NCI-H1092 treated with DMSO at 0.1 percent for 48 hours (cell line): ENCODE results near the gene FRYL.
A peak's percentile ranks its signal among the peaks of the same experiment; 100 is the strongest.
"Not testable (repeated sequence)": the region's sequence is repeated elsewhere in the genome, so short reads cannot be mapped to it uniquely, and the experiment has no call there.

Source experiments
- DNase-seq: peaks from one replicate; lab custom pipeline; 2025; lab: John Stamatoyannopoulos, UW

FRYL gene

DNA sequence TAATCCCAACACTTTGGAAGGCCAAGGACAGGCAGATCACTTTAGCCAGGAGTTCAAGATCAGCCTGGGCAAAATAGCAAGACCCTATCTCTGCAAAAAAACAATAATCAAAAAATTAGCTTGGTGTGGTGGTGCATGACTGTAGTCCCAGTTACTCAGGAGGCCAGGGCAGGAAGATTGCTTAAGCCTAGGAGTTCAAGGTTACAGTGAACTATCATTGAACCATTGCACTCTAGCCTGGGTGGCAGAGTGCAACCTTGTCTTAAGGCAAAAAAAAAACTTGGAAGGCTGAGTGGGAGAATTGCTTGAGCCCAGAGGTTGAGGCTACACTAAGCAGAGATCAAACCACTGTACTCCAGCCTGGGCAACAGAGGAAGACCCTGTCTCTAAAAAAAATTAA lies 5.2 kb upstream of the FRYL start:
- no peak for DNase-seq

DNA sequence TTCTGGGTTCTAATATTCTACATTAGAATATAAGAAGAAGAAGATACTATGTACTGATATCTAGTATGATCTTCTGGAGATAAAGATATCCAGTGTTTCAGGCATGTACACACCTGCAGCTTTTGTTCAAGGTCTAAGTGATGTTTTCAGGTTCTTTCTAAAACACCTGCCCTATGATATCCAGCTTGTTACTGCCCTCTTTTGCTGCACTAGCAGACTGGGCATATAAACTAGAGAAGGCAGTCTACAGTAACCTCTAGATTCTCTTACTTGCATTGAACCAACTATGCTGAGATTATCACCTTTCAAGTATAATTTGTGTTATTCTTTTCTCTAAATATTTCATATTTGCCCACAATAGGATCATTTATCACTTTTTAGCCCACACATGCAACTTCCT lies 1.9 kb upstream of the FRYL start:
- no peak for DNase-seq

DNA sequence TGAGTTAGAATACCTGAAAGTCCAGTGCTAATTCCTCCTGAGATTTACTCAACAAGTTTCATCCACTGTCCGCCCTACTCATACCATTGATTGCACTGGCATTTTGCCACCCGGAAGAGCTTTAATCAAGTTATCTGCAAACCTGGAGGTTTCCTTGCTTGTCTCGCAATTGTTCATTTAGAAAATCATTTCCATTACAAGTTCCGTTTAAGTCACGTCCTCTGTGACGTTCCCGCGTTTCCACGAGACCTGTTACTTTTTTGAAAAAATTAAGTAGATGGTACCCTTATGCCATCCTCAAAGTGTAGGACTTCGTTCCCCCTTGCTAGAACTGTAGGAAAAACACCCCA lies 761 bp upstream of the FRYL start:
- no peak for DNase-seq

DNA sequence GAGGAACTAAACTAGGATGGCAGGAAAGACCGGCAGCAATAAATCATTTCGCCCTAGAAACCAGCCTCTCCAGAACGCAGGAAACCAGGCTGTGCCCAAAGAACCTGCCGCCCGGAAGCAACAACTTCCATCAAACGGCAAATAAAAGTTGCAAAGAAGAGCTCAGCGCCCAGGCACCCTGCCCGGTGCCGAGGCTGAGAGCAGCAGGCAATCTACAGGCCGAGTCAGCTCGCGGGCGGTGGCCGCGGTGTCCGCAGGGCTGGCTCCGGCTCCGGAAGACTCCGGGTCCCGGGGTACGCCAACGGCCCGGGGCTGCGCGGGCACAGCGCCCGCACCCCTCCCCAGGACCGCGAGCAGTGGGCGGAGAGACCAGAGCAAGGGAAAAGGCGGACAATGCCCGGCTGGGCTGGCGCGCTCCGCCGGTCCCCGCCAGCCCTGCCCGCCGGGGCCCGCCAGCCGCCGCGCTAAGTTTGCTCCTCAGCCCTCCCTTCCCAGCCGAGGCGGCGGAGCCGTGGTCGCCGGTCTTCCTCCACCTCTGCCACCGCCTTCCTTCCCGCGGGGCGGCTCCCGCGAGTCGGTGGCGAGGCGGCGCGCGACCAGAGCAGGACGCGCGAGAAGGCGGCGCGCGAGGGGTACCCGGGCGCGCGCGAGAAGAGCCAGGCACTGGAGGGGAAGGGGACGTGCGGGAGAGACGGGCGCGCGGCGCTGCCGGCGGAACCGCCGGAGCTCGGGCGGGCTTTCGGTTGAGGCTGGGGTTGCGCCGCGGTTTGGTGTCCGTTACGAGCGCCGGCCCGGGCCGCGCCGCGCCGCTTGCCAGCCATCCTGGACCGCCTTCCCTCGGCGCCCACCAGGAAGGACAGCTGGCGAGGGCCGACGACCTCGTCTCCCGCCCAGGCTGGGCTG lies 733 bp downstream of the FRYL start:
- DNase-seq, result peak; percentile 73

GRCh38 chr4:48778431-48779094 lies 1.5 kb downstream of the FRYL start:
- DNase-seq, result no peak

DNA sequence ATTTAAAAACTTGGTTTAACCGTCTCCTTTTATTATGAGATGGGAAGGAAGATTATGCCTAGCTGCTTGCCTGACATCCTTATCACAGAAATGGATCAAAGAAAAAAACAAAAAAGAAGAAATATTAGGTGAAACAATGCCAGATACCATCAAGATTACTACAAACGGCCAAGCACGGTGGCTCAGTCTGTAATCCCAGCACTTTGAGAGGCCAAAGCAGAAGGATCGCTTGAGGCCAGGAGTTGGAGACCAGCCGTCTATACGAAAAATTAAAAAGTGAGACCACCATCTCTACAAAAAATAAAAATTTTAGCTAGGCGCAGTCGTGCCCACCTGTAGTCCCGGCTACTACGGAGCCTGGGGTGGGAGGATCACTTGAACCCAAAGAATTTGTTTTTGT lies 2.3 kb downstream of the FRYL start:
- no peak for DNase-seq

GRCh38 chr4:48774760-48775710 lies 5.0 kb downstream of the FRYL start:
- DNase-seq, result no peak

GRCh38 chr4:48772556-48772955 lies 7.5 kb downstream of the FRYL start:
- DNase-seq, result no peak

DNA sequence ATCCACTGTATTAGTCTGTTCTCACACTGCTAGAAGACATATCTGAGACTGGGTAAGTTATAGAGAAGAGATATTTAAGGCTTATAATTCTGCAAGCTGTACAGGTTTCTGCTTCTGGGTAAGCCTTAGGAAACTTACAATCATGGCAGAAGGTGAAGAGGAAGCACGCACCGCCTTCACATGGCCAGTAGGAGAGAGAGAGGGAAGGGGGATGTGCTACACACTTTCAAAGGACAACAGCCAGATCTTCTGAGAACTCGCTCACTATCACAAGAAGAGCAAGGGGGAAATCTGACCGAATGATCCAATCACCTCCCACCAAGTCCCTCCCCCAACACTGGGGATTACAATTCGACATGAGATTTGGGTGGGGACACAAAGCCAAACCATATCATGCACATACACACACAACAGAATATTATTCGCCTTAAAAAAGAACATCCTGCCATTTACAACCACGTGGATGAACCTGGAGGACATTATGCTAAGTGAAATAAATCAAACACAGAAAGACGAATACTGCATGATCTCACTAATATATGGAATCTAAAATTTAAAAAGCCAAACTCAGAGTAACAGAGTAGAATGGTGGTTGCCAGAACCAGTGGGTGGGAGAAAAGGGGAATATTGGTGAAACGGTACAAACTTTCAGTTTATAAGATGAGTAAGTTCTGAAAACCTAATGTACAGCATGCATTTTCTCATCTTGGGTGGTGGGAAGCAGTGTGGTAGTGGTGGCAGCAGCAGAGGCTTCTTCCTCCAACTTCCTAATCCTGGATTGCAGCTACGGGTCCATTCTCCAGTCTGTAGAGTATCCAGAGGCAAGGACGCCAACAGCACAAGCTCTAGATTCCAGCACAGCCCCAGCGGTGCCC lies 12.8 kb downstream of the FRYL start:
- no peak for DNase-seq

GRCh38 chr4:48766131-48766792 lies 13.8 kb downstream of the FRYL start:
- DNase-seq, result no peak

DNA sequence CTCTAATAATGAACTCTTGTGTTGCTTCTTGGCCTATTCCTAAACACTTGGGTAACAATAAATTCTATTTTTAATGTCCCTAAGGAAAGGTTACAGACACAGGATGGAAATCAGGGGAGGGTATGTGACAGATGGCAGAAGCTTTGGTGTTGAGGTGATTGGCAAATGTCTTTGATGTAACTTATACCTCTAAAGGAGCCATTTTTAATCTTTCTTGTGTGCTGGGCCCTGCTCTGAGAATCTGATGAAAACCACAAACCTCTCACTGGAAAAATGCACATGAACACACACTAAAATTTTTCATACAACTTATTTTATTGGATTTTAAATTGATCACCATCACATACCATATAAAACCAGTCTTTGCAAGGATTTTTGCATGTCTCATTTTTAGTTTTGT lies 17.7 kb downstream of the FRYL start:
- DNase-seq, result no peak

DNA sequence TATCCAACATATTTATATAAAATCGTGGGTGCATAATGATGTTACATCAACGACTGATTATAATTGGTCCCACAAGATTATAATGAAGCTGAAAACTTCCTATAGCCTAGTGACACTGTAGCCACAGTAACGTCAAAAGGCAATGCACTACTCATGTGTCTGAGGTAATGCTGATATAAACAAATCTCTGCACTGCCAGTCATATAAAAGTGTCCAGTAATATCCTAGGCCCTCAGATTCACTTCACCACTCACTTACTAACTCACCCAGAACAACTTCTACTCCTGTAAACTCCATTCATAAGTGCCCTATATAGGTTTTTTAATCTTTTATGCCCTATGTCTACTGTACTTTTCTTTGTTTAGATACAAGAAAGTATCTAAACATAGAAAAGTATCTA lies 18.8 kb downstream of the FRYL start:
- no peak for DNase-seq

- DNase-seq, result not testable (repeated sequence)
These were observed 21.4 kb downstream of the FRYL start for GRCh38 chr4:48758703-48759102.

DNA sequence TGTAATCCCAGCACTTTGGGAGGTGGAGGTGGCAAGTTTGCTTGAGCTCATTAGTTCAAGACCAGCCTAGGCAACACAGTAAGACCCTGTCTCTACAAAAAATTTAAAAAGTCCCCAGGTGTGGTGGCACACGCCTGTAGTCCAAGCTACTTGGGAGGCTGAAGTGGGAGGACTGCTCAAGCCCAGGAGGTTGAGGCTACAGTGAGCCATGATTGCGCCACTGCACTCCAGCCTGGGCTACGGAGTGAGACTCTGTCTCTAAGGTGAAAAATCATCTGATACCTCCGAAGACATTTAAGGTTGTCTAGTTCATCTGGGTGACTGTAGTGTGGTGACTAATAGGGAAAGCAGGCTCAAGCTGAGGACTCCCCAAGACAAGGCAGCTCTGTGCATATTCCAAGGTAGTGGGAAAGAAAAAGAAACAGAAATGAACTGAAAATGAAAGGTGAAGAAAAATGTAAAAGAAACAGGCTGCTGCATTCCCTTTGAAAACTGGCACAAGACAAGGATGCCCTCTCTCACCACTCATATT lies 23.3 kb downstream of the FRYL start:
- no peak for DNase-seq

GRCh38 chr4:48755281-48755680 lies 24.8 kb downstream of the FRYL start:
- no peak for DNase-seq

- no peak for DNase-seq
These were observed 26.9 kb downstream of the FRYL start for GRCh38 chr4:48753159-48753558.

DNA sequence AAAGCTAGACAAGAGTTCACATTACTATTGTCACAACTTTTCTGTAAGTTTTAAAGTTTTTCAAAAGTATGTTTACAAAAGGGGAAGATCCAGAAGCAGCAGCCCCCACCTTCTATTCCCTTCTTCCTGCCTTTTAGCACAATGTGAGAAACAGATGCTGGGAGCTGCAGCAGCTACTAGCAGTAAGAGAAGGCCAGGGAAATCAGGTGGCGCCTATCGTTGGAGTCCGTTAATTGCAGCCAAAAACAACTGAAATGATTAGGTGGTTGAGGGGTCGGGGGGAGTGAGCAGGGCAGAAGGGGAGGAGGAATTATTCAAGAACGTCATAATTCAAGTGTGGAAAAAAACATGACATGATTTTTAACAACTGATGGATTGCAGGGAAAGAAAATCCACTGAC lies 27.4 kb downstream of the FRYL start:
- no peak for DNase-seq

- no peak for DNase-seq
These were observed 27.8 kb downstream of the FRYL start for GRCh38 chr4:48752246-48752645.

- DNase-seq, result no peak
These were observed 31.0 kb downstream of the FRYL start for GRCh38 chr4:48748949-48749596.
